CD4-positive, alpha-beta T cell (primary cell): ENCODE measurements around the gene SGIP1. TPM values are rescaled to one million over a fixed set of nuclear protein-coding genes. Genes with fewer than 3 reads are reported as not detected.

Experiments
- ATAC-seq: fragments of 200-7000 bp; cut with Tn5 transposase; one replicate; pipeline ENCODE4 v1.10.0; 2022; ENCODE audit warnings: mild to moderate bottlenecking; ENCODE audit not compliant: poor library complexity
- CTCF ChIA-PET: fragments of 350-600 bp; sonication (Branson Sonifier 250); formaldehyde crosslinking; loops from one replicate; lab custom pipeline; 2021; ENCODE audit warnings: antibody characterized with exemption, inconsistent platforms; lab: Charles Lee
- POLR2A ChIA-PET: fragments of 350-600 bp; sonication (Branson Sonifier 250); formaldehyde crosslinking; loops from one replicate; lab custom pipeline; 2021; ENCODE audit warnings: antibody characterized with exemption, inconsistent platforms; lab: Charles Lee
- DNase-seq, 14 experiments: peaks; one replicate each; pipeline ENCODE4 v3.0.0-alpha.2; 2013 to 2020; ENCODE audit warnings: mixed read lengths in 2 of 14
- H3K27ac ChIP-seq, 2 donors: one replicate each; pipeline versions ENCODE4 v1.5.1 to v1.7.0; 2013; ENCODE audit warnings: low read length in 2 of 2, low read depth in 1 of 2, mild to moderate bottlenecking in 1 of 2
- H3K27me3 ChIP-seq, 2 experiments: 1 replicate in 1 of 2; 2 replicates in 1 of 2; pipeline versions ENCODE4 v1.6.1 to v1.7.0; 2013; ENCODE audit warnings: low read length in 2 of 2, control low read depth in 1 of 2, mild to moderate bottlenecking in 1 of 2, moderate library complexity in 1 of 2; ENCODE audit not compliant: insufficient read depth in 2 of 2, control insufficient read depth in 1 of 2
- H3K36me3 ChIP-seq: one replicate; pipeline ENCODE4 v1.6.1; 2013; ENCODE audit warnings: low read length, control low read depth; ENCODE audit not compliant: insufficient read depth
- H3K4me1 ChIP-seq: one replicate; pipeline ENCODE4 v1.6.1; 2013; ENCODE audit warnings: low read length, control low read depth; ENCODE audit not compliant: insufficient read depth
- H3K4me3 ChIP-seq: one replicate; pipeline ENCODE4 v1.5.1; 2013; ENCODE audit warnings: mild to moderate bottlenecking, low read length, moderate library complexity
- H3K9me3 ChIP-seq, 2 experiments: 1 replicate in 1 of 2; 2 replicates in 1 of 2; pipeline versions ENCODE4 v1.6.1 to v1.7.0; 2013; ENCODE audit warnings: low read length in 2 of 2, mild to moderate bottlenecking in 2 of 2, control low read depth in 1 of 2, moderate library complexity in 1 of 2; ENCODE audit not compliant: control insufficient read depth in 1 of 2, insufficient read depth in 1 of 2
- H3K27ac Mint-ChIP-seq: one replicate; pipeline ENCODE4 v1.8.0; 2020; ENCODE audit warnings: mixed read lengths
- H3K27me3 Mint-ChIP-seq: one replicate; pipeline ENCODE4 v1.8.0; 2021; ENCODE audit warnings: mixed read lengths
- H3K36me3 Mint-ChIP-seq: one replicate; pipeline ENCODE4 v1.8.0; 2021; ENCODE audit warnings: low read depth, mixed read lengths
- H3K4me1 Mint-ChIP-seq: one replicate; pipeline ENCODE4 v1.8.0; 2021; ENCODE audit warnings: low read depth, mixed read lengths
- H3K4me3 Mint-ChIP-seq: one replicate; pipeline ENCODE4 v1.8.0; 2020; ENCODE audit warnings: mild to moderate bottlenecking, mixed read lengths
- H3K9me3 Mint-ChIP-seq: one replicate; pipeline ENCODE4 v1.8.0; 2020; ENCODE audit warnings: mixed read lengths
- intact Hi-C, 2 experiments: fragments of 100-400 bp; cut with DNase I in 1 of 2; cut with micrococcal nuclease in 1 of 2; formaldehyde crosslinking; loops; one replicate each; pipeline versions ENCODE4 v1.15.1 to v1.9.0; 2023 to 2025; cut with DNase I, micrococcal nuclease
- total RNA-seq, 174 experiments: library from RNA in 2 of 174; stranded (reverse) in 2 of 174; gene quantifications; one replicate each; pipeline ENCODE4 v1.2.3 and lab custom pipeline; 2021 to 2026
- TF ChIP-seq, protein P1 (sequence below): fragments of 200-600 bp; IDR thresholded peaks from one replicate; pipeline ENCODE4 v1.8.0; 2022; ENCODE audit warnings: antibody characterized with exemption, mild to moderate bottlenecking

The SGIP1 gene
- total RNA-seq, 2 experiments from 2014 or later = 0.84 TPM; not detected in 1

DNA sequence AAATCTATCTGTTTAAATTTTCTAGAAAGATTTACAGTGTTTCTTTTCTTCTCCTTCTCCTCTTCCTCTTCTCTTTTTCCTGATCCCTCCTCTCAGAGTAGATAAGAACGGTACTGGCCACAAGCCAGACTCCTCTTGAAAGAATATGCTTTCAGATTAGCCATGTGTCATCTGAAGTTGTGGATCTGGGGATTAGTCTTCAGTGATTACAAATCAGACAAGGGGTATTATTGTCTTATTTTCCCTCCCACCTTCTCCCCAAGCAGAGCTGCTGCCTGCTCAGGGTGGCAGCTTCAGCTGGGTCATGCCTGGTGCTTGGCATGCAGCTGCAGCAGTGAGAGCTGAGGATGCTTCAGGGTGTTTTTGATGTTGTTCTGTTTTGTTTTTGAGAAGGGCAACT is 42.7 kb downstream of the SGIP1 start:
- no peak for DNase-seq
- Mint-ChIP-seq H3K36me3 (no peaks in the 10 kb centered on the region), H3K27ac (no peak overlapping the region), H3K4me3 (no peak overlapping the region), H3K27me3 (peaks cover 12% of the 10 kb centered on the region), H3K4me1 (no peaks in the 10 kb centered on the region), H3K9me3 (peaks cover 2% of the 10 kb centered on the region)
- H3K4me1 ChIP-seq = no peaks in the 10 kb centered on the region
- peaks cover 0 to 3% of the 10 kb centered on the region in 2 experiments for H3K27me3 ChIP-seq
- H3K4me3 ChIP-seq = no peak overlapping the region
- POLR2A ChIA-PET = no interaction called here
- ATAC-seq = no peak
- intact Hi-C loops = no loop called here
- peaks cover 0 to 2% of the 10 kb centered on the region in 2 experiments for H3K9me3 ChIP-seq
- no peak overlapping the region for H3K27ac ChIP-seq
- CTCF ChIA-PET = no interaction called here
- TF ChIP-seq, protein P1, sequence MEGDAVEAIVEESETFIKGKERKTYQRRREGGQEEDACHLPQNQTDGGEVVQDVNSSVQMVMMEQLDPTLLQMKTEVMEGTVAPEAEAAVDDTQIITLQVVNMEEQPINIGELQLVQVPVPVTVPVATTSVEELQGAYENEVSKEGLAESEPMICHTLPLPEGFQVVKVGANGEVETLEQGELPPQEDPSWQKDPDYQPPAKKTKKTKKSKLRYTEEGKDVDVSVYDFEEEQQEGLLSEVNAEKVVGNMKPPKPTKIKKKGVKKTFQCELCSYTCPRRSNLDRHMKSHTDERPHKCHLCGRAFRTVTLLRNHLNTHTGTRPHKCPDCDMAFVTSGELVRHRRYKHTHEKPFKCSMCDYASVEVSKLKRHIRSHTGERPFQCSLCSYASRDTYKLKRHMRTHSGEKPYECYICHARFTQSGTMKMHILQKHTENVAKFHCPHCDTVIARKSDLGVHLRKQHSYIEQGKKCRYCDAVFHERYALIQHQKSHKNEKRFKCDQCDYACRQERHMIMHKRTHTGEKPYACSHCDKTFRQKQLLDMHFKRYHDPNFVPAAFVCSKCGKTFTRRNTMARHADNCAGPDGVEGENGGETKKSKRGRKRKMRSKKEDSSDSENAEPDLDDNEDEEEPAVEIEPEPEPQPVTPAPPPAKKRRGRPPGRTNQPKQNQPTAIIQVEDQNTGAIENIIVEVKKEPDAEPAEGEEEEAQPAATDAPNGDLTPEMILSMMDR = no peak
- H3K36me3 ChIP-seq = no peaks in the 10 kb centered on the region

DNA sequence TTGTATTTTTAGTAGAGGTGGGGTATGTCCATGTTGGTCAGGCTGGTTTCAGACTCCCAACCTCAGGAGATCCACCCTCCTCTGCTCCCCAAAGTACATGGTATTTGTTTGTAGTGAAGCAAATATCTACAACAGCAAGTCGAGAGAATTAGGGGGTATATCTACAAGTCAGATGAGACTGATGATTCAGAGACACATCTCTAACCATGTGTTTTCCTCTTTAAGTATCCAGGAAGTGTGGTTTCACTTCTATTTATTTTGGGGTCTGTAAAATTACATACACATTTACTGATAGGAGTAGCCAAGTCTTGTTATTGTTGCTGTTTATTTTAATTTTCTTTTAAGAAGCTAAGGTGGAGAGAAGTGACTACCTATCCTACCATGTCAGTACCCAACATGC is 44.9 kb downstream of the SGIP1 start:
- no peaks in the 10 kb centered on the region for H3K36me3 Mint-ChIP-seq
- H3K4me1 Mint-ChIP-seq = no peaks in the 10 kb centered on the region
- peaks cover 15% of the 10 kb centered on the region for H3K27me3 Mint-ChIP-seq
- H3K4me3 Mint-ChIP-seq = no peak overlapping the region
- ChIA-PET CTCF (no interaction called here), POLR2A (no interaction called here)
- no peak overlapping the region for H3K4me3 ChIP-seq
- H3K4me1 ChIP-seq = no peaks in the 10 kb centered on the region
- no peaks in the 10 kb centered on the region for H3K27me3 ChIP-seq
- TF ChIP-seq, protein P1 = no peak
- H3K27ac ChIP-seq = no peak overlapping the region
- no peaks in the 10 kb centered on the region for H3K9me3 Mint-ChIP-seq
- H3K27ac Mint-ChIP-seq = no peak overlapping the region
- no peak for DNase-seq
- peaks cover 0 to 2% of the 10 kb centered on the region in 2 experiments for H3K9me3 ChIP-seq
- H3K36me3 ChIP-seq = no peaks in the 10 kb centered on the region
- intact Hi-C loops = no loop called here
- no peak for ATAC-seq

DNA sequence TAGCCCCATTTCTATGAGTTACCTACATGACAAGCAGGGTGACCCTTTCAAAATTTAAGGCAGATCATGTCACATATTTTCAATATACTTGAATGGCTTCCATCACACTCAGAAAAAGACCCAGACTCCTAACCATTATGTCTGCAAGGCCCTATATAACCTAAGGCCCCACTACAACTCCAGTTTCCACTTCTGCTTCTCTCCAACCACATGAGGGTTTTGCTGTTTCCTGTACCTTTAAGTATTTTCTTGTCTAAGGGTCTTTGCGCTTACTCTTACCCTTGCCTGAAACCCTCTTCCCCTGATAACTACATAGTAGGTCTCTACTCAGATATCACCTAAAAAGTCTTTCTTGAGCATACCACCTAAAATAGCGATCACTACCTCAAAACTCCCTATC is 46.1 kb downstream of the SGIP1 start:
- no peaks in the 10 kb centered on the region for H3K36me3 Mint-ChIP-seq
- H3K4me3 Mint-ChIP-seq = no peak overlapping the region
- no peak for DNase-seq
- H3K4me1 Mint-ChIP-seq = no peaks in the 10 kb centered on the region
- POLR2A ChIA-PET = no interaction called here
- Histone ChIP-seq H3K4me1 (no peaks in the 10 kb centered on the region), H3K9me3 (peaks cover 0 to 2% of the 10 kb centered on the region in 2 experiments), H3K27ac (no peak overlapping the region), H3K4me3 (no peak overlapping the region), H3K36me3 (no peaks in the 10 kb centered on the region), H3K27me3 (no peaks in the 10 kb centered on the region)
- CTCF ChIA-PET = no interaction called here
- intact Hi-C loops = no loop called here
- no peaks in the 10 kb centered on the region for H3K9me3 Mint-ChIP-seq
- TF ChIP-seq, protein P1 = no peak
- peaks cover 15% of the 10 kb centered on the region for H3K27me3 Mint-ChIP-seq
- ATAC-seq = no peak
- no peak overlapping the region for H3K27ac Mint-ChIP-seq
